CD14-positive monocyte (primary cell): ENCODE results near the gene ZNF136. TPM values are rescaled to one million over a fixed set of nuclear protein-coding genes. Genes with fewer than 3 reads are reported as not detected.
A peak's percentile ranks its signal among the peaks of the same experiment; 100 is the strongest.

Experiments used
- DNase-seq, 3 donors: peaks; one replicate each; pipeline ENCODE4 v3.0.0-alpha.2; 2011 to 2022
- H2AFZ ChIP-seq: 2 replicates; pipeline ENCODE4 v1.6.0; 2012; ENCODE audit warnings: mild to moderate bottlenecking, low read depth, low read length, inconsistent platforms; ENCODE audit not compliant: insufficient read depth, poor library complexity, severe bottlenecking
- H3K27ac ChIP-seq, 2 donors: 1 replicate in 1 of 2; 2 replicates in 1 of 2; pipeline ENCODE4 v1.5.1; 2012 to 2013; ENCODE audit warnings: low read length in 2 of 2, control low read depth in 1 of 2, inconsistent platforms in 1 of 2, low read depth in 1 of 2, mild to moderate bottlenecking in 1 of 2
- H3K27me3 ChIP-seq, 2 donors: one replicate each; pipeline versions ENCODE4 v1.6.0 to v1.6.1; 2011 to 2013; ENCODE audit warnings: low read length in 2 of 2; ENCODE audit not compliant: control insufficient read depth in 2 of 2, insufficient read depth in 2 of 2
- H3K36me3 ChIP-seq, 2 donors: replicated peaks in 1 of 2; 1 replicate in 1 of 2; 2 replicates in 1 of 2; pipeline versions ENCODE4 v1.5.1 to v1.6.1; 2012 to 2013; ENCODE audit warnings: low read length in 2 of 2, control low read depth in 1 of 2, inconsistent platforms in 1 of 2, mild to moderate bottlenecking in 1 of 2; ENCODE audit not compliant: insufficient read depth in 2 of 2, control insufficient read depth in 1 of 2
- H3K4me1 ChIP-seq, 2 donors: 1 replicate in 1 of 2; 2 replicates in 1 of 2; pipeline versions ENCODE4 v1.5.1 to v1.6.1; 2012 to 2013; ENCODE audit warnings: low read length in 2 of 2, control low read depth in 1 of 2, inconsistent platforms in 1 of 2, mild to moderate bottlenecking in 1 of 2, moderate library complexity in 1 of 2; ENCODE audit not compliant: insufficient read depth in 2 of 2, control insufficient read depth in 1 of 2
- H3K4me2 ChIP-seq: replicated peaks from 2 replicates; pipeline ENCODE3; 2012; ENCODE audit warnings: low read length, moderate library complexity, mild to moderate bottlenecking; ENCODE audit not compliant: poor library complexity, severe bottlenecking; ENCODE audit errors: extremely low read depth
- H3K4me3 ChIP-seq, 3 experiments: fragments of 200-600 bp in 1 of 3; sonication (generic) in 1 of 3; replicated peaks in 1 of 3; 1 replicate in 2 of 3; 2 replicates in 1 of 3; pipeline ENCODE4 v1.5.1; 2011 to 2013; ENCODE audit warnings: low read length in 3 of 3, mild to moderate bottlenecking in 3 of 3, control low read depth in 2 of 3, low read depth in 2 of 3, inconsistent platforms in 1 of 3, moderate library complexity in 1 of 3
- H3K79me2 ChIP-seq: 2 replicates; pipeline ENCODE4 v1.6.0; 2012; ENCODE audit warnings: mild to moderate bottlenecking, control low read depth, inconsistent platforms, low read length, moderate library complexity; ENCODE audit not compliant: insufficient read depth
- H3K9ac ChIP-seq: 2 replicates; pipeline ENCODE4 v1.6.0; 2017; ENCODE audit warnings: low read length, mild to moderate bottlenecking; ENCODE audit not compliant: insufficient read depth, poor library complexity, severe bottlenecking
- H3K9me3 ChIP-seq, 2 donors: replicated peaks in 1 of 2; 1 replicate in 1 of 2; 2 replicates in 1 of 2; pipeline versions ENCODE4 v1.5.1 to v1.6.1; 2012 to 2013; ENCODE audit warnings: low read length in 2 of 2, control low read depth in 1 of 2; ENCODE audit not compliant: control insufficient read depth in 1 of 2, insufficient read depth in 1 of 2
- H4K20me1 ChIP-seq: 2 replicates; pipeline ENCODE4 v1.6.0; 2012; ENCODE audit warnings: mild to moderate bottlenecking, low read length, control low read depth, moderate library complexity; ENCODE audit not compliant: insufficient read depth
- H3K27ac Mint-ChIP-seq, 7 donors: one replicate each; pipeline ENCODE4 v1.8.0; 2020; ENCODE audit warnings: mild to moderate bottlenecking in 7 of 7, mixed read lengths in 7 of 7, moderate library complexity in 6 of 7, inconsistent platforms in 2 of 7
- H3K27me3 Mint-ChIP-seq, 3 donors: one replicate each; pipeline ENCODE4 v1.8.0; 2021 to 2022; ENCODE audit warnings: low read depth in 3 of 3, mild to moderate bottlenecking in 3 of 3, mixed read lengths in 3 of 3, moderate library complexity in 3 of 3, inconsistent platforms in 1 of 3
- H3K36me3 Mint-ChIP-seq, 2 donors: one replicate each; pipeline ENCODE4 v1.8.0; 2020; ENCODE audit warnings: mixed read lengths in 2 of 2, inconsistent platforms in 1 of 2, mild to moderate bottlenecking in 1 of 2
- H3K4me1 Mint-ChIP-seq: one replicate; pipeline ENCODE4 v1.8.0; 2020; ENCODE audit warnings: mild to moderate bottlenecking, mixed read lengths
- H3K4me3 Mint-ChIP-seq, 2 donors: one replicate each; pipeline ENCODE4 v1.8.0; 2020; ENCODE audit warnings: mild to moderate bottlenecking in 2 of 2, mixed read lengths in 2 of 2, moderate library complexity in 1 of 2
- H3K9me3 Mint-ChIP-seq, 7 donors: one replicate each; pipeline ENCODE4 v1.8.0; 2020 to 2022; ENCODE audit warnings: mixed read lengths in 7 of 7, mild to moderate bottlenecking in 6 of 7, moderate library complexity in 6 of 7, inconsistent platforms in 2 of 7
- CTCF ChIP-seq: fragments of 200-600 bp; IDR thresholded peaks from one replicate; pipeline ENCODE4 v1.8.0; 2022; ENCODE audit warnings: antibody characterized with exemption, mild to moderate bottlenecking
- WGBS: methylation state at CpG from one replicate; pipeline ENCODE4 v1.1.5; 2013; ENCODE audit warnings: missing lambda C conversion rate; ENCODE audit not compliant: insufficient coverage; 5-methylcytosine and 5-hydroxymethylcytosine counted together
- intact Hi-C, 2 donors: fragments of 100-400 bp; cut with micrococcal nuclease; formaldehyde crosslinking; loops; one replicate each; pipeline versions ENCODE4 v1.15.0 to v1.15.1; 2023
- polyA plus RNA-seq, 3 donors: library from polyadenylated mRNA; depleted of rRNA in 1 of 3; unstranded in 2 of 3; stranded (reverse) in 1 of 3; fragments of 300-500 nt in 2 of 3; fragments of >200 nt in 1 of 3; fragmentation: Illumina TruSeq in 2 of 3; gene quantifications; 1 replicate in 2 of 3; 2 replicates in 1 of 3; pipeline ENCODE4 v1.2.3, GENCODE V29; 2012 to 2021

The ZNF136 gene
- polyA plus RNA-seq, 3 donors, result 3.4 to 6.4 (median 5.8) TPM

DNA sequence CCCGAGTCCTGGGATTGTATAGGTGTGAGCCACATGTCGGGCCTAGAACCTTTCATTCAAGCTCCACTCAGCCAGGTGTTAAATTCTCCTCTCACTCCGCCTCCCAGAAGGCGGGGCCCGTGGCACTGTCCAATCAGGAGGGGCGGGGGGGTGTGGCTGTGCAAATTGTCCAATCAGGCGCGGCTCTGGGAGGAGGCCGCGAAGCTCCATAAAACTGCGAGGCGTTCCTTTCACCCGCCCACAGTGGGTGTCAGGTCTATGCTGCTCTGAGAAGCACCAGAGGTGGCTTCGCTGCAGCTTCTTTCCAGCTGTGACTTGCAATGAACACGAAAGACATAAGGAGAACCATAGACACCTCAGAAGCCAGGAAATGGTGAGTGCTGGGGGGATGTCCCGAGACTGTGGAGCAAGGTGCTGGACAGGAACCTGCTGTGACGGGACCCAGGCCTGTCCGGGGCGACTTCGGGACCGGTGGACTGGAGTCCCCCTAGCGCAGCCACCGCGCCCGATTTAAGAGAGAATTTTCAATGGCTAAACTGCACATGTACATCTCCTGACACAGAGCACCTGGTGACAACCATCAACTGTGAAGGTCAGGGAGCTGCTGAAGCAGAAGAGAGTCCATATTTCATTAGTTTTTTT lies 3.0 kb upstream of the ZNF136 start:
- Histone ChIP-seq H3K4me1 (peaks cover 26 to 33% of the 10 kb centered on the region in 2 donors), H3K4me2 (no peak overlapping the region), H2AFZ (no peak overlapping the region), H3K27ac (no peak overlapping the region), H3K36me3 (peaks cover 2 to 3% of the 10 kb centered on the region in 2 donors), H3K27me3 (peaks cover 0 to 4% of the 10 kb centered on the region in 2 donors), H3K79me2 (peaks cover 23% of the 10 kb centered on the region), H3K9ac (no peak overlapping the region), H4K20me1 (peaks cover 3% of the 10 kb centered on the region), H3K9me3 (peaks cover 5 to 8% of the 10 kb centered on the region in 2 donors), H3K4me3 (no peak overlapping the region)
- Mint-ChIP-seq H3K36me3 (peaks cover 4 to 6% of the 10 kb centered on the region in 2 donors), H3K27me3 (peaks cover 2 to 18% (median 10%) of the 10 kb centered on the region in 3 donors), H3K27ac (peak overlapping the region in 1 of 7 donors; percentile 23), H3K4me1 (peaks cover 35% of the 10 kb centered on the region), H3K9me3 (peaks cover 3 to 26% (median 13%) of the 10 kb centered on the region in 7 donors), H3K4me3 (no peak overlapping the region)
- TF ChIP-seq CTCF, result no peak
- DNase-seq, result no peak
- intact Hi-C loops, result loop anchor here in 1 of 2 donors (10.0 kb wide), 2 partner anchors 135 to 505 kb away; partner anchors contain the start of genes MAN2B1, WDR83 and ZNF44
- 96% methylated on average over 19 of the region's 25 CpGs for WGBS

- peak overlapping the region; percentile 97 to 99 (median 99) for H3K27ac Mint-ChIP-seq
- H3K9me3 Mint-ChIP-seq, result peaks cover 3 to 24% (median 12%) of the 10 kb centered on the region in 7 donors
- Histone ChIP-seq H3K4me2 (peak overlapping the region; percentile 83), H4K20me1 (peaks cover 4% of the 10 kb centered on the region), H2AFZ (peak overlapping the region; percentile 96), H3K27ac (peak overlapping the region; percentile 94 to 95), H3K4me1 (peaks cover 14 to 16% of the 10 kb centered on the region in 2 donors), H3K79me2 (peaks cover 44% of the 10 kb centered on the region), H3K9me3 (peaks cover 5 to 8% of the 10 kb centered on the region in 2 donors), H3K9ac (peak overlapping the region; percentile 99), H3K27me3 (no peaks in the 10 kb centered on the region), H3K36me3 (peaks cover 6 to 11% of the 10 kb centered on the region in 2 donors), H3K4me3 (peak overlapping the region; percentile 69 to 95 (median 82))
- H3K4me3 Mint-ChIP-seq, result peak overlapping the region; percentile 97 to 98
- H3K36me3 Mint-ChIP-seq, result peaks cover 10% of the 10 kb centered on the region in 2 donors
- TF ChIP-seq CTCF, result no peak
- H3K27me3 Mint-ChIP-seq, result peaks cover 0 to 4% (median 0%) of the 10 kb centered on the region in 3 donors
- 0% methylated on average over 1 of the region's 8 CpGs for WGBS
- intact Hi-C loops, result loop anchor here (2.0 to 10.0 kb wide), 3 partner anchors 132 to 502 kb away; partner anchors contain the start of genes ZNF44 (in 2 of the 2), MAN2B1 (in 1 of the 2) and WDR83 (in 1 of the 2)
- peaks cover 32% of the 10 kb centered on the region for H3K4me1 Mint-ChIP-seq
- no peak for DNase-seq
Observed at GRCh38 chr19:12162513-12162881, 399 bp upstream of the ZNF136 start.
